ENCODE results near the gene SYNE1.

GRCh38 chr6:152595499-152595898, 41.7 kb downstream of the SYNE1 start:
- no peak for TF ChIP-seq EZH2phosphoT487 (IDR thresholded peaks at IDR 0.05)
- TF ChIP-seq CTCF (IDR thresholded peaks at IDR 0.05): peak; percentile 56

Measured in neural progenitor cell (in vitro differentiated cells).